ENCODE measurements around the gene DHTKD1. TPM values are rescaled to one million over a fixed set of nuclear protein-coding genes. Genes with fewer than 3 reads are reported as not detected.

The DHTKD1 gene
- total and polyA plus RNA-seq, 2 experiments from 2014 or later, result 20.2 to 63.9 TPM

GRCh38 chr10:12144538-12144937 lies 75.8 kb downstream of the DHTKD1 start:
- no peaks in the 10 kb centered on the region for H3K27me3 ChIP-seq (ENCODE audit: insufficient read depth)
- H3K9me2 ChIP-seq (ENCODE audit: insufficient read depth), result no peaks in the 10 kb centered on the region
- H3K27me3 Mint-ChIP-seq (ENCODE audit: insufficient read depth, low read depth, poor library complexity), result no peaks in the 10 kb centered on the region
- H3K4me1 ChIP-seq (ENCODE audit: insufficient read depth), result no peaks in the 10 kb centered on the region
- no peak overlapping the region for H3K27ac ChIP-seq (ENCODE audit: low read depth)
- no peaks in the 10 kb centered on the region for H3K9me3 Mint-ChIP-seq
- no peak for DNase-seq (ENCODE audit: low spot score)
- no peak for ATAC-seq
- TF ChIP-seq EZH2 (IDR thresholded peaks at IDR 0.05; ENCODE audit: low read depth, unreplicated experiment) (no peak), STAT1 (IDR thresholded peaks at IDR 0.05; ENCODE audit: unreplicated experiment) (no peak), JUNB (IDR thresholded peaks at IDR 0.05; ENCODE audit: unreplicated experiment) (no peak), ZNF331 (CRISPR knock-in tag; IDR thresholded peaks at IDR 0.05; ENCODE audit: low read depth) (no peak), ZNF114 (CRISPR knock-in tag; IDR thresholded peaks at IDR 0.05) (no peak), NANOG (IDR thresholded peaks at IDR 0.05; ENCODE audit: borderline replicate concordance) (no peak), ETS1 (IDR thresholded peaks at IDR 0.05) (no peak), CREB1 (CRISPR knock-in tag; IDR thresholded peaks at IDR 0.05; ENCODE audit: low read depth) (no peak)
- TF ChIP-seq, protein P1, sequence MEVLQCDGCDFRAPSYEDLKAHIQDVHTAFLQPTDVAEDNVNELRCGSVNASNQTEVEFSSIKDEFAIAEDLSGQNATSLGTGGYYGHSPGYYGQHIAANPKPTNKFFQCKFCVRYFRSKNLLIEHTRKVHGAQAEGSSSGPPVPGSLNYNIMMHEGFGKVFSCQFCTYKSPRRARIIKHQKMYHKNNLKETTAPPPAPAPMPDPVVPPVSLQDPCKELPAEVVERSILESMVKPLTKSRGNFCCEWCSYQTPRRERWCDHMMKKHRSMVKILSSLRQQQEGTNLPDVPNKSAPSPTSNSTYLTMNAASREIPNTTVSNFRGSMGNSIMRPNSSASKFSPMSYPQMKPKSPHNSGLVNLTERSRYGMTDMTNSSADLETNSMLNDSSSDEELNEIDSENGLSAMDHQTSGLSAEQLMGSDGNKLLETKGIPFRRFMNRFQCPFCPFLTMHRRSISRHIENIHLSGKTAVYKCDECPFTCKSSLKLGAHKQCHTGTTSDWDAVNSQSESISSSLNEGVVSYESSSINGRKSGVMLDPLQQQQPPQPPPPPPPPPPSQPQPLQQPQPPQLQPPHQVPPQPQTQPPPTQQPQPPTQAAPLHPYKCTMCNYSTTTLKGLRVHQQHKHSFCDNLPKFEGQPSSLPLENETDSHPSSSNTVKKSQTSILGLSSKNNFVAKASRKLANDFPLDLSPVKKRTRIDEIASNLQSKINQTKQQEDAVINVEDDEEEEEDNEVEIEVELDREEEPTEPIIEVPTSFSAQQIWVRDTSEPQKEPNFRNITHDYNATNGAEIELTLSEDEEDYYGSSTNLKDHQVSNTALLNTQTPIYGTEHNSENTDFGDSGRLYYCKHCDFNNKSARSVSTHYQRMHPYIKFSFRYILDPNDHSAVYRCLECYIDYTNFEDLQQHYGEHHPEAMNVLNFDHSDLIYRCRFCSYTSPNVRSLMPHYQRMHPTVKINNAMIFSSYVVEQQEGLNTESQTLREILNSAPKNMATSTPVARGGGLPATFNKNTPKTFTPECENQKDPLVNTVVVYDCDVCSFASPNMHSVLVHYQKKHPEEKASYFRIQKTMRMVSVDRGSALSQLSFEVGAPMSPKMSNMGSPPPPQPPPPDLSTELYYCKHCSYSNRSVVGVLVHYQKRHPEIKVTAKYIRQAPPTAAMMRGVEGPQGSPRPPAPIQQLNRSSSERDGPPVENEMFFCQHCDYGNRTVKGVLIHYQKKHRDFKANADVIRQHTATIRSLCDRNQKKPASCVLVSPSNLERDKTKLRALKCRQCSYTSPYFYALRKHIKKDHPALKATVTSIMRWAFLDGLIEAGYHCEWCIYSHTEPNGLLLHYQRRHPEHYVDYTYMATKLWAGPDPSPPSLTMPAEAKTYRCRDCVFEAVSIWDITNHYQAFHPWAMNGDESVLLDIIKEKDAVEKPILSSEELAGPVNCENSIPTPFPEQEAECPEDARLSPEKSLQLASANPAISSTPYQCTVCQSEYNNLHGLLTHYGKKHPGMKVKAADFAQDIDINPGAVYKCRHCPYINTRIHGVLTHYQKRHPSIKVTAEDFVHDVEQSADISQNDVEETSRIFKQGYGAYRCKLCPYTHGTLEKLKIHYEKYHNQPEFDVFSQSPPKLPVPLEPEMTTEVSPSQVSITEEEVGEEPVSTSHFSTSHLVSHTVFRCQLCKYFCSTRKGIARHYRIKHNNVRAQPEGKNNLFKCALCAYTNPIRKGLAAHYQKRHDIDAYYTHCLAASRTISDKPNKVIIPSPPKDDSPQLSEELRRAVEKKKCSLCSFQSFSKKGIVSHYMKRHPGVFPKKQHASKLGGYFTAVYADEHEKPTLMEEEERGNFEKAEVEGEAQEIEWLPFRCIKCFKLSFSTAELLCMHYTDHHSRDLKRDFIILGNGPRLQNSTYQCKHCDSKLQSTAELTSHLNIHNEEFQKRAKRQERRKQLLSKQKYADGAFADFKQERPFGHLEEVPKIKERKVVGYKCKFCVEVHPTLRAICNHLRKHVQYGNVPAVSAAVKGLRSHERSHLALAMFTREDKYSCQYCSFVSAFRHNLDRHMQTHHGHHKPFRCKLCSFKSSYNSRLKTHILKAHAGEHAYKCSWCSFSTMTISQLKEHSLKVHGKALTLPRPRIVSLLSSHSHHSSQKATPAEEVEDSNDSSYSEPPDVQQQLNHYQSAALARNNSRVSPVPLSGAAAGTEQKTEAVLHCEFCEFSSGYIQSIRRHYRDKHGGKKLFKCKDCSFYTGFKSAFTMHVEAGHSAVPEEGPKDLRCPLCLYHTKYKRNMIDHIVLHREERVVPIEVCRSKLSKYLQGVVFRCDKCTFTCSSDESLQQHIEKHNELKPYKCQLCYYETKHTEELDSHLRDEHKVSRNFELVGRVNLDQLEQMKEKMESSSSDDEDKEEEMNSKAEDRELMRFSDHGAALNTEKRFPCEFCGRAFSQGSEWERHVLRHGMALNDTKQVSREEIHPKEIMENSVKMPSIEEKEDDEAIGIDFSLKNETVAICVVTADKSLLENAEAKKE (CRISPR knock-in tag; IDR thresholded peaks at IDR 0.05), result no peak
- TF ChIP-seq, protein P2, sequence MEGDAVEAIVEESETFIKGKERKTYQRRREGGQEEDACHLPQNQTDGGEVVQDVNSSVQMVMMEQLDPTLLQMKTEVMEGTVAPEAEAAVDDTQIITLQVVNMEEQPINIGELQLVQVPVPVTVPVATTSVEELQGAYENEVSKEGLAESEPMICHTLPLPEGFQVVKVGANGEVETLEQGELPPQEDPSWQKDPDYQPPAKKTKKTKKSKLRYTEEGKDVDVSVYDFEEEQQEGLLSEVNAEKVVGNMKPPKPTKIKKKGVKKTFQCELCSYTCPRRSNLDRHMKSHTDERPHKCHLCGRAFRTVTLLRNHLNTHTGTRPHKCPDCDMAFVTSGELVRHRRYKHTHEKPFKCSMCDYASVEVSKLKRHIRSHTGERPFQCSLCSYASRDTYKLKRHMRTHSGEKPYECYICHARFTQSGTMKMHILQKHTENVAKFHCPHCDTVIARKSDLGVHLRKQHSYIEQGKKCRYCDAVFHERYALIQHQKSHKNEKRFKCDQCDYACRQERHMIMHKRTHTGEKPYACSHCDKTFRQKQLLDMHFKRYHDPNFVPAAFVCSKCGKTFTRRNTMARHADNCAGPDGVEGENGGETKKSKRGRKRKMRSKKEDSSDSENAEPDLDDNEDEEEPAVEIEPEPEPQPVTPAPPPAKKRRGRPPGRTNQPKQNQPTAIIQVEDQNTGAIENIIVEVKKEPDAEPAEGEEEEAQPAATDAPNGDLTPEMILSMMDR (conservative IDR thresholded peaks at IDR 0.05; ENCODE audit: low read depth in 2 of 2), result no peak
- TF ChIP-seq, protein P3, sequence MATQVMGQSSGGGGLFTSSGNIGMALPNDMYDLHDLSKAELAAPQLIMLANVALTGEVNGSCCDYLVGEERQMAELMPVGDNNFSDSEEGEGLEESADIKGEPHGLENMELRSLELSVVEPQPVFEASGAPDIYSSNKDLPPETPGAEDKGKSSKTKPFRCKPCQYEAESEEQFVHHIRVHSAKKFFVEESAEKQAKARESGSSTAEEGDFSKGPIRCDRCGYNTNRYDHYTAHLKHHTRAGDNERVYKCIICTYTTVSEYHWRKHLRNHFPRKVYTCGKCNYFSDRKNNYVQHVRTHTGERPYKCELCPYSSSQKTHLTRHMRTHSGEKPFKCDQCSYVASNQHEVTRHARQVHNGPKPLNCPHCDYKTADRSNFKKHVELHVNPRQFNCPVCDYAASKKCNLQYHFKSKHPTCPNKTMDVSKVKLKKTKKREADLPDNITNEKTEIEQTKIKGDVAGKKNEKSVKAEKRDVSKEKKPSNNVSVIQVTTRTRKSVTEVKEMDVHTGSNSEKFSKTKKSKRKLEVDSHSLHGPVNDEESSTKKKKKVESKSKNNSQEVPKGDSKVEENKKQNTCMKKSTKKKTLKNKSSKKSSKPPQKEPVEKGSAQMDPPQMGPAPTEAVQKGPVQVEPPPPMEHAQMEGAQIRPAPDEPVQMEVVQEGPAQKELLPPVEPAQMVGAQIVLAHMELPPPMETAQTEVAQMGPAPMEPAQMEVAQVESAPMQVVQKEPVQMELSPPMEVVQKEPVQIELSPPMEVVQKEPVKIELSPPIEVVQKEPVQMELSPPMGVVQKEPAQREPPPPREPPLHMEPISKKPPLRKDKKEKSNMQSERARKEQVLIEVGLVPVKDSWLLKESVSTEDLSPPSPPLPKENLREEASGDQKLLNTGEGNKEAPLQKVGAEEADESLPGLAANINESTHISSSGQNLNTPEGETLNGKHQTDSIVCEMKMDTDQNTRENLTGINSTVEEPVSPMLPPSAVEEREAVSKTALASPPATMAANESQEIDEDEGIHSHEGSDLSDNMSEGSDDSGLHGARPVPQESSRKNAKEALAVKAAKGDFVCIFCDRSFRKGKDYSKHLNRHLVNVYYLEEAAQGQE (IDR thresholded peaks at IDR 0.05; ENCODE audit: unreplicated experiment), result no peak
- peaks cover 3% of the 10 kb centered on the region for H4K20me1 ChIP-seq (replicated peaks; ENCODE audit: insufficient read depth)
- no peaks in the 10 kb centered on the region for H3F3A ChIP-seq (replicated peaks; ENCODE audit: low read depth)
- H3K4me2 ChIP-seq, result no peak overlapping the region
- H2AFZ ChIP-seq, result no peak overlapping the region
- peaks cover 16% of the 10 kb centered on the region; the same call in 1 of the 2 replicates for H3K36me3 ChIP-seq (ENCODE audit: insufficient read depth)
- peaks cover 14% of the 10 kb centered on the region; the same call in 2 of the 3 replicates for H3K36me3 Mint-ChIP-seq (ENCODE audit: low read depth)
- no peak overlapping the region for H3K4me3 Mint-ChIP-seq
- H3K27ac Mint-ChIP-seq, result no peak overlapping the region
- H3K4me3 ChIP-seq, result no peak overlapping the region
- H3K79me2 ChIP-seq (replicated peaks; ENCODE audit: insufficient read depth), result no peaks in the 10 kb centered on the region
- no peaks in the 10 kb centered on the region for H3K4me1 Mint-ChIP-seq

Data from GM23338 (cell line).